ENCODE measurements around the gene PEF1. TPM values are rescaled to one million over a fixed set of nuclear protein-coding genes. Genes with fewer than 3 reads are reported as not detected.

PEF1 gene
- total and polyA plus RNA-seq, 2 of the 8 experiments (the other 6 are each of a cell fraction or from before 2014, with no cell fraction given): 35.2 to 69.2 TPM

DNA sequence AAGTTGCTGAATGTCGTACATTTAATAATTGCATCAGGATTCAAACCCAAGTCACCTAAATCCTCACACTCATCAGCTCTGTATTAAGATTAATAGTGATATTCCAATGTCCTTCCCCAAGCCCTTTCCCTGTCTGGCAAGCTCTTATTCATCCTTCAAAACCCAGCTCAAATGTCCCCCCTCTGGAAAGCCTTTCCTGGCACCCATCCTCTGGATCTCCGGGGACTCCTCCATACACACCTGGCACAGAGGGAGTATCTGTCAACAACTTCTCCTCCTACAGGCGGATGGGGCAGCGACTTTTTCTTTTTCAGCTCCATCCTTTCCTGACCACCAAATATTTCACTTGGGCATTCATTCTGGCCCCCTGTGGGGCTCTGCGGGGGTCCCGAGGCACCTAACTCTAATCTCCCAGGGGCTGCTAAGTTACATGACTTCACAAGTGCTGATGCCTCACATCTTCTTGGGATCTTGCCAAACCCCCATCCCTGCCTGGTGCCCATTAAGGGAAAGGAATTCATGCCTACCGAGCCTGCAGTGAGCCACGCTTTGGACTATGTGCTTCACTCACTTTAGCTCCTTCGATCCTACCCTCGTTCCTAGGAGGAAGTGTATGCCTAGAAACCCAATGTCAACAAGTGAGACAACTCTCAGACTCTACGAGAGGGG is 53.1 kb downstream of the PEF1 start:
- Histone ChIP-seq H3K18ac (ENCODE audit: extremely low read depth, low read length) (no peak overlapping the region), H3K9me3 (ENCODE audit: insufficient read depth in 2 of 2, low read depth in 1 of 2, low read length in 1 of 2) (no peaks in the 10 kb centered on the region), H3K4me1 (replicated peaks in 1 of 4; ENCODE audit: control insufficient read depth in 3 of 4, insufficient read depth in 4 of 4, low read length in 3 of 4) (peaks cover 2 to 9% (median 6%) of the 10 kb centered on the region in 4 experiments; a peak in 6 of 7 replicates), H3K14ac (ENCODE audit: insufficient read length) (no peak overlapping the region), H3K9ac (replicated peaks in 1 of 4; ENCODE audit: extremely low read depth in 1 of 4, low read depth in 3 of 4, low read length in 3 of 4) (no peak overlapping the region), H4K5ac (ENCODE audit: insufficient read length, low read depth, low read length) (no peak overlapping the region), H3K36me3 (ENCODE audit: control insufficient read depth in 2 of 4, insufficient read depth in 4 of 4, low read length in 3 of 4) (no peaks in the 10 kb centered on the region), H2AFZ (ENCODE audit: low read length) (no peak overlapping the region), H3K4ac (replicated peaks; ENCODE audit: insufficient read length, low read depth, low read length) (no peak overlapping the region), H2BK15ac (ENCODE audit: low read length) (no peak overlapping the region), H3K27ac (ENCODE audit: low read depth, low read length) (no peak overlapping the region), H4K20me1 (replicated peaks in 1 of 2; ENCODE audit: control insufficient read depth in 1 of 2, insufficient read depth in 2 of 2, low read length in 2 of 2) (no peaks in the 10 kb centered on the region), H3K23ac (ENCODE audit: insufficient read length) (no peak overlapping the region), H3K79me2 (ENCODE audit: control insufficient read depth in 1 of 2, insufficient read depth in 2 of 2, low read length in 2 of 2) (no peaks in the 10 kb centered on the region), H3K56ac (replicated peaks; ENCODE audit: insufficient read length, low read depth, low read length) (no peak overlapping the region), H3K4me3 (ENCODE audit: extremely low read depth in 1 of 4, insufficient read depth in 2 of 4, low read depth in 3 of 4, low read length in 4 of 4) (no peak overlapping the region), H2BK20ac (ENCODE audit: low read length) (peak overlapping the region; percentile 62; the same call in 1 of the 2 replicates), H4K8ac (ENCODE audit: extremely low read depth, insufficient read depth, low read length) (no peak overlapping the region), H3K4me2 (ENCODE audit: insufficient read depth in 1 of 2, low read depth in 2 of 2, low read length in 2 of 2) (no peak overlapping the region), H2BK12ac (ENCODE audit: low read depth, low read length) (no peak overlapping the region), H3K79me1 (ENCODE audit: low read depth, low read length) (no peaks in the 10 kb centered on the region), H2AK5ac (ENCODE audit: low read depth, low read length) (no peak overlapping the region), H3K27me3 (replicated peaks in 1 of 4; ENCODE audit: control insufficient read depth in 3 of 4, extremely low read depth in 1 of 4, insufficient read depth in 3 of 4, low read length in 3 of 4) (peaks cover 0 to 12% (median 5%) of the 10 kb centered on the region in 4 experiments; a peak in 4 of 7 replicates), H2BK5ac (ENCODE audit: low read depth, low read length) (no peak overlapping the region), H3K23me2 (ENCODE audit: low read depth, low read length) (no peaks in the 10 kb centered on the region; the same call in 1 of the 2 replicates), H4K91ac (replicated peaks; ENCODE audit: insufficient read length, low read length) (no peak overlapping the region), H2BK120ac (replicated peaks; ENCODE audit: low read depth, low read length) (no peak overlapping the region)
- WGBS, 2 experiments (ENCODE audit: extremely low coverage in 1 of 2, insufficient coverage in 1 of 2, insufficient read length in 1 of 2, insufficient replicate concordance in 2 of 2, low coverage in 1 of 2, low lambda C conversion rate in 2 of 2, missing lambda C conversion rate in 1 of 2): 73% methylated on average over 11 of the region's 11 CpGs; no CpG with 5 or more reads in 1 of the 2 experiments
- CTCF ChIA-PET (ENCODE audit: partially characterized antibody): interaction anchor here (0.6 to 3.9 kb wide), 19 partner anchors 10 to 398 kb away, joined by 3 to 62 read pairs (median 4); partner anchors contain the start of gene TINAGL1
- FAIRE-seq (no peak), DNase-seq (ENCODE audit: low read depth in 1 of 2, low spot score in 2 of 2) (peak in 1 of 2 experiments; percentile 45)
- POLR2A ChIA-PET (ENCODE audit: partially characterized antibody): interaction anchor here (0.7 to 1.9 kb wide), 3 partner anchors 27 to 156 kb away, joined by 3 to 7 read pairs (median 5); no protein-coding TSS in a partner anchor
- no peak for TF ChIP-seq RAD21 (IDR thresholded peaks at IDR 0.05 in 1 of 2, conservative IDR thresholded peaks at IDR 0.05 in 1 of 2; ENCODE audit: low read depth in 2 of 2, low read length in 2 of 2)
- no peak for TF ChIP-seq KDM4A (IDR thresholded peaks at IDR 0.05; ENCODE audit: low read depth, low read length, severe bottlenecking)
- TF ChIP-seq HDAC2 (IDR thresholded peaks at IDR 0.05; ENCODE audit: borderline replicate concordance in 1 of 2, low read depth in 2 of 2, low read length in 2 of 2): no peak
- TF ChIP-seq SIN3A (conservative IDR thresholded peaks at IDR 0.05 in 1 of 2, IDR thresholded peaks at IDR 0.05 in 1 of 2; ENCODE audit: low read depth in 1 of 2, low read length in 2 of 2): no peak
- no peak for TF ChIP-seq CBX5 (IDR thresholded peaks at IDR 0.05; ENCODE audit: low read depth, low read length)
- no peak for TF ChIP-seq JUND (IDR thresholded peaks at IDR 0.05; ENCODE audit: low read length)
- no peak for TF ChIP-seq KDM1A (IDR thresholded peaks at IDR 0.05; ENCODE audit: borderline replicate concordance, low read length)
- TF ChIP-seq TAF7 (optimal IDR thresholded peaks at IDR 0.05; ENCODE audit: borderline replicate concordance, low read depth, low read length): no peak
- TF ChIP-seq KDM5A (IDR thresholded peaks at IDR 0.05; ENCODE audit: low read length): no peak
- no peak for TF ChIP-seq BCL11A (IDR thresholded peaks at IDR 0.05; ENCODE audit: low read depth in 2 of 2, low read length in 2 of 2)
